ENCODE data around the gene TASOR2. TPM values are rescaled to one million over a fixed set of nuclear protein-coding genes. Genes with fewer than 3 reads are reported as not detected.
A peak's percentile ranks its signal among the peaks of the same experiment; 100 is the strongest.

The TASOR2 gene
- total RNA-seq, 1 experiment from 2014 or later, result 123 TPM

GRCh38 chr10:5691786-5692185 is 7.1 kb downstream of the TASOR2 start:
- POLR2A ChIA-PET, result interaction anchor here (0.6 to 4.0 kb wide), 9 partner anchors 8 to 198 kb away, joined by 3 to 28 read pairs (median 5); partner anchors contain the start of genes ANKRD16, FBH1 and GDI2
- CTCF ChIA-PET, result interaction anchor here (0.9 to 1.3 kb wide), 4 partner anchors 9 to 69 kb away, joined by 3 to 5 read pairs (median 4); no protein-coding TSS in a partner anchor

GRCh38 chr10:5692461-5693358 is 8.1 kb downstream of the TASOR2 start:
- Mint-ChIP-seq H3K9me3 (ENCODE audit: unreplicated experiment) (no peaks in the 10 kb centered on the region), H3K27me3 (ENCODE audit: insufficient read depth, unreplicated experiment) (no peaks in the 10 kb centered on the region), H3K27ac (ENCODE audit: low read depth, unreplicated experiment) (peak overlapping the region; percentile 44), H3K4me1 (ENCODE audit: insufficient read depth, unreplicated experiment) (peaks cover 19% of the 10 kb centered on the region), H3K36me3 (ENCODE audit: insufficient read depth, unreplicated experiment) (no peaks in the 10 kb centered on the region), H3K4me3 (ENCODE audit: unreplicated experiment) (peak overlapping the region; percentile 65)
- ChIA-PET CTCF (interaction anchor here (0.6 to 1.3 kb wide), 4 partner anchors 8 to 248 kb away, joined by 3 to 5 read pairs (median 4); no protein-coding TSS in a partner anchor), POLR2A (interaction anchor here (0.5 to 4.0 kb wide), 20 partner anchors 8 to 256 kb away, joined by 3 to 28 read pairs (median 4); partner anchors contain the start of genes ANKRD16, FBH1, GDI2 and TASOR2)
- peak; percentile 34 for DNase-seq (ENCODE audit: unreplicated experiment)
- BruUV-seq (replicated peaks), result no TSS peak
- intact Hi-C loops (cut with micrococcal nuclease), result no loop called here
- TF ChIP-seq, protein P1, sequence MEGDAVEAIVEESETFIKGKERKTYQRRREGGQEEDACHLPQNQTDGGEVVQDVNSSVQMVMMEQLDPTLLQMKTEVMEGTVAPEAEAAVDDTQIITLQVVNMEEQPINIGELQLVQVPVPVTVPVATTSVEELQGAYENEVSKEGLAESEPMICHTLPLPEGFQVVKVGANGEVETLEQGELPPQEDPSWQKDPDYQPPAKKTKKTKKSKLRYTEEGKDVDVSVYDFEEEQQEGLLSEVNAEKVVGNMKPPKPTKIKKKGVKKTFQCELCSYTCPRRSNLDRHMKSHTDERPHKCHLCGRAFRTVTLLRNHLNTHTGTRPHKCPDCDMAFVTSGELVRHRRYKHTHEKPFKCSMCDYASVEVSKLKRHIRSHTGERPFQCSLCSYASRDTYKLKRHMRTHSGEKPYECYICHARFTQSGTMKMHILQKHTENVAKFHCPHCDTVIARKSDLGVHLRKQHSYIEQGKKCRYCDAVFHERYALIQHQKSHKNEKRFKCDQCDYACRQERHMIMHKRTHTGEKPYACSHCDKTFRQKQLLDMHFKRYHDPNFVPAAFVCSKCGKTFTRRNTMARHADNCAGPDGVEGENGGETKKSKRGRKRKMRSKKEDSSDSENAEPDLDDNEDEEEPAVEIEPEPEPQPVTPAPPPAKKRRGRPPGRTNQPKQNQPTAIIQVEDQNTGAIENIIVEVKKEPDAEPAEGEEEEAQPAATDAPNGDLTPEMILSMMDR (IDR thresholded peaks at IDR 0.05; ENCODE audit: unreplicated experiment), result no peak

More at GRCh38 chr10:5691786-5692185, 7.1 kb downstream of the TASOR2 start:
- peak overlapping the region; percentile 44 for H3K27ac Mint-ChIP-seq (ENCODE audit: low read depth, unreplicated experiment)
- H3K9me3 Mint-ChIP-seq (ENCODE audit: unreplicated experiment), result no peaks in the 10 kb centered on the region
- peak; percentile 24 for DNase-seq (ENCODE audit: unreplicated experiment)
- BruUV-seq (replicated peaks), result no TSS peak
- peak overlapping the region; percentile 65 for H3K4me3 Mint-ChIP-seq (ENCODE audit: unreplicated experiment)
- intact Hi-C loops (cut with micrococcal nuclease), result no loop called here
- TF ChIP-seq, protein P1 (IDR thresholded peaks at IDR 0.05; ENCODE audit: unreplicated experiment), result no peak
- H3K27me3 Mint-ChIP-seq (ENCODE audit: insufficient read depth, unreplicated experiment), result no peaks in the 10 kb centered on the region
- H3K36me3 Mint-ChIP-seq (ENCODE audit: insufficient read depth, unreplicated experiment), result no peaks in the 10 kb centered on the region
- peaks cover 19% of the 10 kb centered on the region for H3K4me1 Mint-ChIP-seq (ENCODE audit: insufficient read depth, unreplicated experiment)

- Mint-ChIP-seq H3K36me3 (ENCODE audit: insufficient read depth, unreplicated experiment) (no peaks in the 10 kb centered on the region), H3K9me3 (ENCODE audit: unreplicated experiment) (no peaks in the 10 kb centered on the region), H3K27ac (ENCODE audit: low read depth, unreplicated experiment) (no peak overlapping the region), H3K4me1 (ENCODE audit: insufficient read depth, unreplicated experiment) (peaks cover 19% of the 10 kb centered on the region), H3K27me3 (ENCODE audit: insufficient read depth, unreplicated experiment) (no peaks in the 10 kb centered on the region), H3K4me3 (ENCODE audit: unreplicated experiment) (no peak overlapping the region)
- TF ChIP-seq, protein P1 (IDR thresholded peaks at IDR 0.05; ENCODE audit: unreplicated experiment), result no peak
- DNase-seq (ENCODE audit: unreplicated experiment), result no peak
- intact Hi-C loops (cut with micrococcal nuclease), result no loop called here
- ChIA-PET CTCF (interaction anchor here (0.6 kb wide), 1 partner anchor 417 kb away, joined by 3 read pairs; no protein-coding TSS in a partner anchor), POLR2A (interaction anchor here (0.6 to 1.2 kb wide), 2 partner anchors 14 to 353 kb away, joined by 3 read pairs; no protein-coding TSS in a partner anchor)
- BruUV-seq (replicated peaks), result no TSS peak
These were observed 9.9 kb downstream of the TASOR2 start for GRCh38 chr10:5694573-5694972.

GRCh38 chr10:5697342-5697741 is 12.7 kb downstream of the TASOR2 start:
- TF ChIP-seq, protein P1 (IDR thresholded peaks at IDR 0.05; ENCODE audit: unreplicated experiment), result no peak

More at GRCh38 chr10:5697342-5697741, 12.7 kb downstream of the TASOR2 start:
- intact Hi-C loops (cut with micrococcal nuclease), result no loop called here
- CTCF ChIA-PET, result interaction anchor here (0.7 kb wide), 1 partner anchor 67 kb away, joined by 3 read pairs; no protein-coding TSS in a partner anchor
- BruUV-seq (replicated peaks), result no TSS peak
- POLR2A ChIA-PET, result interaction anchor here (0.7 to 2.1 kb wide), 3 partner anchors 9 to 13 kb away, joined by 3 to 8 read pairs (median 8); partner anchors contain the start of gene TASOR2
- H3K9me3 Mint-ChIP-seq (ENCODE audit: unreplicated experiment), result no peaks in the 10 kb centered on the region
- no peaks in the 10 kb centered on the region for H3K36me3 Mint-ChIP-seq (ENCODE audit: insufficient read depth, unreplicated experiment)
- DNase-seq (ENCODE audit: unreplicated experiment), result no peak
- no peak overlapping the region for H3K4me3 Mint-ChIP-seq (ENCODE audit: unreplicated experiment)
- no peak overlapping the region for H3K27ac Mint-ChIP-seq (ENCODE audit: low read depth, unreplicated experiment)
- H3K4me1 Mint-ChIP-seq (ENCODE audit: insufficient read depth, unreplicated experiment), result peaks cover 19% of the 10 kb centered on the region
- no peaks in the 10 kb centered on the region for H3K27me3 Mint-ChIP-seq (ENCODE audit: insufficient read depth, unreplicated experiment)

Measured in MCF 10A (cell line).